Nephron (organoid): ENCODE data around the gene LRCOL1.

Experiments
- H3K27ac Mint-ChIP-seq, 3 experiments: 2 replicates each; pipeline ENCODE4 v1.8.0; 2020; ENCODE audit warnings: mixed read lengths in 3 of 3, mild to moderate bottlenecking in 2 of 3, moderate library complexity in 1 of 3
- H3K27me3 Mint-ChIP-seq: 2 replicates; pipeline ENCODE4 v1.8.0; 2021; ENCODE audit warnings: low read depth, mild to moderate bottlenecking, moderate library complexity, mixed read lengths
- H3K36me3 Mint-ChIP-seq: 2 replicates; pipeline ENCODE4 v1.8.0; 2020; ENCODE audit warnings: low read depth, mixed read lengths
- H3K4me1 Mint-ChIP-seq: 2 replicates; pipeline ENCODE4 v1.8.0; 2020; ENCODE audit warnings: mixed read lengths
- H3K4me3 Mint-ChIP-seq, 3 experiments: 2 replicates each; pipeline ENCODE4 v1.8.0; 2020; ENCODE audit warnings: mild to moderate bottlenecking in 3 of 3, mixed read lengths in 3 of 3, moderate library complexity in 2 of 3
- H3K9me3 Mint-ChIP-seq: 2 replicates; pipeline ENCODE4 v1.8.0; 2020; ENCODE audit warnings: mixed read lengths
- TF ChIP-seq, protein P1 (sequence below), 3 experiments: fragments of 200-600 bp; sonication (generic); IDR thresholded peaks; one replicate each; pipeline ENCODE4 v1.5.0; 2021; ENCODE audit warnings: antibody characterized with exemption in 3 of 3; ENCODE audit not compliant: unreplicated experiment in 3 of 3

Gene LRCOL1

DNA sequence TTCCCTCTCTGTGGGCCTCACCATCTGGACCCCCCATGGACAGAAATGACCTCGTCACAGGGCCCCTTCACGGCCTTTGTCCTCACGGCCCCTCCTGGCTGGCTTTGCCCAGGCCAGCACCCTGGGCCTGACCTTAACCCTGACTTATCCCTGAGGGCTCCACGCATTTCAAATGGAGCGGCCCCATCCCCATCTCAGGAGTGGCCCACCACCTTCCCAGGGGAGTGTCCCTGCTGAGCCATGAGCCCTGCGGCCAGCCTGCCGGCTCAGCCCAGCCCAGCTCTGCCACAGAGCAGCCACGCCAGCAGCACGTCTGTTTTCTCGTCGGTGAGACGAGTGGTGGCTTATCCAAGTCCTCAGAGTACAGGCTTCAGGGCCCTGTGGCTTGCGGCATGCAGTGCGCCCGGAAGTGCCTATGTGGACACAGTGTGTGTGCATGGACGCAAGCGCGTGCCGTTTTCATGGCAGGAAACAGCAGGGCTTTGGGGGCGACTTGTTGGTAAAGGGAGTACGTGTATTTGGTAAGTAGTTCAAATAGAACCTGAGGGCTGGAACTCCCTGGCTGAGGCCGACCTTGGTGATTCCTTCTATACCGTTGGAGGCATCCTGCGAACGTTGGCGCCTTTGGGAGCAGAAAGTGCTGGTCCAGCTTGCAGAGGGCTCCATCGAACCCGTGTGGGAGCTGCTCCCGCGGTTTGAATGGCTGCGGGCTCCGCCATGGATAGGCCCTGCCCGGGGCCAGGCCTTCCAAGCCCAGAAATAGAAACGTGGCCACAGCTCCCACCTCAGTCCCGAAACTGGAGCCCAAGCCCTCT, 52.1 kb downstream of the LRCOL1 start:
- Mint-ChIP-seq H3K4me1 (peaks cover 4% of the 10 kb centered on the region), H3K36me3 (peaks cover 3% of the 10 kb centered on the region), H3K27me3 (peaks cover 4% of the 10 kb centered on the region), H3K9me3 (no peaks in the 10 kb centered on the region), H3K27ac (no peak overlapping the region), H3K4me3 (peak overlapping the region; percentile 71 to 82 (median 81))
- TF ChIP-seq, protein P1, sequence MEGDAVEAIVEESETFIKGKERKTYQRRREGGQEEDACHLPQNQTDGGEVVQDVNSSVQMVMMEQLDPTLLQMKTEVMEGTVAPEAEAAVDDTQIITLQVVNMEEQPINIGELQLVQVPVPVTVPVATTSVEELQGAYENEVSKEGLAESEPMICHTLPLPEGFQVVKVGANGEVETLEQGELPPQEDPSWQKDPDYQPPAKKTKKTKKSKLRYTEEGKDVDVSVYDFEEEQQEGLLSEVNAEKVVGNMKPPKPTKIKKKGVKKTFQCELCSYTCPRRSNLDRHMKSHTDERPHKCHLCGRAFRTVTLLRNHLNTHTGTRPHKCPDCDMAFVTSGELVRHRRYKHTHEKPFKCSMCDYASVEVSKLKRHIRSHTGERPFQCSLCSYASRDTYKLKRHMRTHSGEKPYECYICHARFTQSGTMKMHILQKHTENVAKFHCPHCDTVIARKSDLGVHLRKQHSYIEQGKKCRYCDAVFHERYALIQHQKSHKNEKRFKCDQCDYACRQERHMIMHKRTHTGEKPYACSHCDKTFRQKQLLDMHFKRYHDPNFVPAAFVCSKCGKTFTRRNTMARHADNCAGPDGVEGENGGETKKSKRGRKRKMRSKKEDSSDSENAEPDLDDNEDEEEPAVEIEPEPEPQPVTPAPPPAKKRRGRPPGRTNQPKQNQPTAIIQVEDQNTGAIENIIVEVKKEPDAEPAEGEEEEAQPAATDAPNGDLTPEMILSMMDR (IDR thresholded peaks at IDR 0.05; ENCODE audit: unreplicated experiment in 3 of 3): no peak

DNA sequence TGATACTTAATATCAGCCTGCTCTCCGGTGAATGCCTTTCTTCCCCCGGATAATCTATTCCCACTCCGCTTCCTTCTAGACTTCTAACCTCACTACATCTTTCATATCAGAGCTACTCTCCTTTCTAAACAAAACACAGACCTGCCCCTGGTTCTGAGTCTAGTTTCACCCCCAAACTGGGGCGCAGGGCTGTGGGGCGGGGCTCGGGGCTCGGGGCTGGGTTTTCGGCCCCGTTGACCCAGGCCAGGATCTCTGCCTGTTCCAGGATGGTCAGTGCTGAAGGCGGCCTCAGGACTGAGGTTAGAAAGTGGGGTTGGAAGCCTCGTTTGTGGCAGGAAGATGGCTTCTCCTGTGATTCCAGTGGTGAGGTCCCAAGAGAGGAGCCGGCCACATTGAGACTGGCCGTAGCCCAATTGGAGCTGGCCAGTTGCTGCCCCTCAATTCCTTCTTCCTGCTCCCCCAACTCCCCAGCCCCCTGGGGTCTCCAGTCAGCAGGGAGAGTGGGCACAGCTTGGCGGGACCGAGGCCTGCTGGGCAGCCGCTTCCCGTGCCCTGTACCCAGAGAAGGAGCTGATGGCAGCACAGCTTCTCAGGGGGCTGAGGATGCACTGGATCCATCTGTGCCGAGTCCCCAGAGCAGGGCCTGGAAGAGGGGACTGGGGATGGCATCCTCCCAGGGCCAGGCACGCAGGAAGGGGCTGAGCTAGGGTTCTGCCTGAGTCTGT, 52.9 kb downstream of the LRCOL1 start:
- TF ChIP-seq, protein P1 (IDR thresholded peaks at IDR 0.05; ENCODE audit: unreplicated experiment in 3 of 3): no peak
- Mint-ChIP-seq H3K36me3 (peaks cover 5% of the 10 kb centered on the region), H3K27ac (peak overlapping the region in 1 of 3 experiments; percentile 24), H3K4me3 (peak overlapping the region in 2 of 3 experiments; percentile 35 to 55), H3K27me3 (peaks cover 4% of the 10 kb centered on the region), H3K4me1 (peaks cover 4% of the 10 kb centered on the region), H3K9me3 (no peaks in the 10 kb centered on the region)

GRCh38 chr12:132556801-132557200, 53.6 kb downstream of the LRCOL1 start:
- TF ChIP-seq, protein P1 (IDR thresholded peaks at IDR 0.05; ENCODE audit: unreplicated experiment in 3 of 3): no peak
- Mint-ChIP-seq H3K27me3 (peaks cover 4% of the 10 kb centered on the region), H3K9me3 (no peaks in the 10 kb centered on the region), H3K4me1 (peaks cover 4% of the 10 kb centered on the region), H3K36me3 (peaks cover 8% of the 10 kb centered on the region), H3K4me3 (peak overlapping the region in 1 of 3 experiments; percentile 35), H3K27ac (peak overlapping the region in 1 of 3 experiments; percentile 24)

DNA sequence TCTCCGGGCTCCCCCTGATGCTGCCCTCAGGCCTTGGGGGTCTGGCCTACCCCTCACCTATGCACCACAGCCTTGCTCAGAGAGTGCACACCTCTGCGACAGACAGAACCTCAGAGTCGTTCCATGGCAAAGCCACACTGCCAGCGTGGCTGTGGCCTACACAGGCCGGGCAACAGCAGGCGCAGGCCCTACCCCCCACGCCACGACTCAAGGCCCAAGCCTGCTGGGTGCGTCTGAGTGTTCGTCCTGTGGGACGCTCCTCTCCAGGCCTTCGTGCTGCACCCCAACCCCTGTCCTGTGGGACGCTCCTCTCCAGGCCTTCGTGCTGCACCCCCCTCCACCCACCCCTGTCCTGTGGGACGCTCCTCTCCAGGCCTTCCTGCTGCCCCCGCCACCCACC, 54.2 kb downstream of the LRCOL1 start:
- Mint-ChIP-seq H3K27ac (no peak overlapping the region), H3K4me3 (no peak overlapping the region), H3K4me1 (peaks cover 4% of the 10 kb centered on the region), H3K27me3 (peaks cover 4% of the 10 kb centered on the region), H3K36me3 (peaks cover 8% of the 10 kb centered on the region), H3K9me3 (no peaks in the 10 kb centered on the region)
- TF ChIP-seq, protein P1 (IDR thresholded peaks at IDR 0.05; ENCODE audit: unreplicated experiment in 3 of 3): no peak

- Mint-ChIP-seq H3K4me3 (no peak overlapping the region), H3K4me1 (peaks cover 4% of the 10 kb centered on the region)
These were observed 54.7 kb downstream of the LRCOL1 start for GRCh38 chr12:132555686-132556085.

More at GRCh38 chr12:132555686-132556085, 54.7 kb downstream of the LRCOL1 start:
- Mint-ChIP-seq H3K27ac (no peak overlapping the region), H3K36me3 (peaks cover 8% of the 10 kb centered on the region), H3K27me3 (peaks cover 5% of the 10 kb centered on the region), H3K9me3 (no peaks in the 10 kb centered on the region)
- TF ChIP-seq, protein P1 (IDR thresholded peaks at IDR 0.05; ENCODE audit: unreplicated experiment in 3 of 3): no peak
